Esophagus squamous epithelium (tissue), 5 donors: ENCODE data around the gene DST. TPM values are rescaled to one million over a fixed set of nuclear protein-coding genes. Genes with fewer than 3 reads are reported as not detected.

Experiments used
- DNase-seq: peaks from one replicate; lab custom pipeline; 2025; lab: John Stamatoyannopoulos, UW
- H3K27ac ChIP-seq, 4 donors: fragments of 200-600 bp; sonication (generic); one replicate each; pipeline ENCODE4 v1.5.1; 2016 to 2019; ENCODE audit warnings: mild to moderate bottlenecking in 1 of 4
- H3K27me3 ChIP-seq, 4 donors: fragments of 200-600 bp; sonication (generic); 1 replicate in 3 of 4; 2 replicates in 1 of 4; pipeline versions ENCODE4 v1.5.1 to v1.6.0; 2017 to 2021; ENCODE audit warnings: antibody characterized with exemption in 1 of 4
- H3K36me3 ChIP-seq, 3 donors: fragments of 200-600 bp; sonication (generic); one replicate each; pipeline ENCODE4 v1.5.1; 2016 to 2019
- H3K4me1 ChIP-seq, 3 donors: fragments of 200-600 bp; sonication (generic); one replicate each; pipeline ENCODE4 v1.5.1; 2017 to 2019
- H3K4me3 ChIP-seq, 4 donors: fragments of 200-600 bp; sonication (generic); 1 replicate in 3 of 4; 2 replicates in 1 of 4; pipeline ENCODE4 v1.5.1; 2016 to 2019; ENCODE audit warnings: mild to moderate bottlenecking in 2 of 4, moderate library complexity in 1 of 4
- H3K9me3 ChIP-seq, 3 donors: fragments of 200-600 bp; sonication (generic); one replicate each; pipeline ENCODE4 v1.5.1; 2016 to 2019
- CTCF ChIP-seq, 6 experiments: fragments of 450-650 bp in 4 of 6; fragments of 200-600 bp in 2 of 6; sonication (generic) in 2 of 6; IDR thresholded peaks; one replicate each; pipeline ENCODE4 v1.5.1; 2016 to 2019; ENCODE audit warnings: antibody characterized with exemption in 6 of 6, mild to moderate bottlenecking in 4 of 6, moderate library complexity in 4 of 6
- POLR2A ChIP-seq, 4 donors: fragments of 450-650 bp; IDR thresholded peaks; one replicate each; pipeline ENCODE4 v1.6.1; 2017; ENCODE audit warnings: antibody characterized with exemption in 4 of 4, mild to moderate bottlenecking in 4 of 4, moderate library complexity in 3 of 4
- WGBS, 2 donors: methylation state at CpG; one replicate each; pipeline ENCODE4 v1.1.5; 2018; 5-methylcytosine and 5-hydroxymethylcytosine counted together
- intact Hi-C: fragments of 100-400 bp; cut with DNase I; formaldehyde crosslinking; loops from one replicate; pipeline ENCODE4 v1.15.0; 2022
- total RNA-seq, 4 donors: library from RNA; depleted of rRNA; stranded (reverse); fragments of >200 nt; gene quantifications; one replicate each; pipeline ENCODE4 v1.1.0, GENCODE V29; 2016
- donor health status: DM: yes; HTN: yes; CAD: no.

DST gene
- total RNA-seq, 4 donors from 2014 or later: 134 to 468 (median 175) TPM

DNA sequence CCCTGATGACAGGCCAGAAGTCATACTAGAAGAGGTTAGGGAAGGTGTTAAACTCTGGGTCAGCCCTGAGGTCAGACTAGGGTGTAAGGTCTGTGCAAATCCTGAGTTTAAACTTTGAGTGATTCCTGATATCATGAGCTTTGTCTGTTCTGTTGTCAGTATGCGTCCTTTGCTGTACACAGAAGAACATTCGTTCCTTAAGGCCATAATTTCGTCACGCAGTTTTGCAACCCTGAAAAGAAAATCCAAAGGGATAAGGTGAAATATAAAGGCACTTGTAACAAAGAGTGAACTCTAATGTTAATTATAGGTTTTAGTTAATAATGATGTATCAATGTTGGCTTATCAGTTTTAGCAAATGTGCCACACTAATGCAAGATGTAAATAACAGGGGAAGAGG lies 2.3 kb downstream of the DST start:
- Histone ChIP-seq H3K27me3 (peaks cover 0 to 8% (median 0%) of the 10 kb centered on the region in 4 donors), H3K36me3 (peaks cover 0 to 28% (median 0%) of the 10 kb centered on the region in 3 donors), H3K4me1 (peaks cover 0 to 62% (median 7%) of the 10 kb centered on the region in 3 donors), H3K27ac (peak overlapping the region in 2 of 4 donors; percentile 11 to 79), H3K9me3 (no peaks in the 10 kb centered on the region), H3K4me3 (peak overlapping the region; percentile 17 to 54 (median 40))
- intact Hi-C loops: no loop called here
- no peak for DNase-seq
- TF ChIP-seq POLR2A (IDR thresholded peaks at IDR 0.05) (no peak), CTCF (IDR thresholded peaks at IDR 0.05) (no peak)
- 35 to 58% methylated on average over 4 of the region's 4 CpGs for WGBS, 2 donors

GRCh38 chr6:56638760-56639159 lies 3.9 kb downstream of the DST start:
- Histone ChIP-seq H3K36me3 (peaks cover 1 to 44% (median 8%) of the 10 kb centered on the region in 3 donors), H3K4me3 (peak overlapping the region; percentile 17 to 54 (median 40)), H3K27ac (peak overlapping the region in 3 of 4 donors; percentile 37 to 79 (median 56)), H3K4me1 (peaks cover 0 to 54% (median 4%) of the 10 kb centered on the region in 3 donors), H3K27me3 (peaks cover 0 to 8% (median 0%) of the 10 kb centered on the region in 4 donors), H3K9me3 (no peaks in the 10 kb centered on the region)
- no peak for DNase-seq
- TF ChIP-seq POLR2A (IDR thresholded peaks at IDR 0.05): no peak
- TF ChIP-seq CTCF (IDR thresholded peaks at IDR 0.05): no peak
- intact Hi-C loops: no loop called here

DNA sequence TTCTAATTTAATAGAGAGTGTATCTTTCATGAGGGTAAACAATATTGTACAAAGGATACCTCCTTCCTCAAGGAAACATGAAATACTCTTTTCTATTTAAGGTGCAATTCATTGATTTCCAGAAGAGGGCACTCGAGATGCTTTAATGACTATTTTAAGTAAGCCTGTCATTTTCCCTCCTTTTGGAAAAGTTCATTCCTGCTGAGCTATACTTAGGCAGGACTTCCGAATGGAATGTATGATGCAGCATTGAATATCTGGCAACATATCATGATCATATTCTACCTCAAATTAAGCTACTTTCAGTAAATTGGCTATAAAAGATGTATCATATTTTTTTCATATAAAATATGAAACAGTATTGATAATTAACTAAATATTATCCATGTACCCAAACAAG lies 5.0 kb downstream of the DST start:
- Histone ChIP-seq H3K27ac (peak overlapping the region in 2 of 4 donors; percentile 37 to 79), H3K9me3 (no peaks in the 10 kb centered on the region), H3K36me3 (peaks cover 6 to 54% (median 9%) of the 10 kb centered on the region in 3 donors), H3K27me3 (peaks cover 0 to 8% (median 0%) of the 10 kb centered on the region in 4 donors), H3K4me3 (peak overlapping the region in 2 of 4 donors; percentile 39 to 42), H3K4me1 (peaks cover 0 to 43% (median 0%) of the 10 kb centered on the region in 3 donors)
- intact Hi-C loops: no loop called here
- no peak for DNase-seq
- TF ChIP-seq POLR2A (IDR thresholded peaks at IDR 0.05): no peak
- TF ChIP-seq CTCF (IDR thresholded peaks at IDR 0.05): peak; percentile 30 to 76 (median 62)
- WGBS, 2 donors: 0 to 3% methylated on average over 2 of the region's 2 CpGs

DNA sequence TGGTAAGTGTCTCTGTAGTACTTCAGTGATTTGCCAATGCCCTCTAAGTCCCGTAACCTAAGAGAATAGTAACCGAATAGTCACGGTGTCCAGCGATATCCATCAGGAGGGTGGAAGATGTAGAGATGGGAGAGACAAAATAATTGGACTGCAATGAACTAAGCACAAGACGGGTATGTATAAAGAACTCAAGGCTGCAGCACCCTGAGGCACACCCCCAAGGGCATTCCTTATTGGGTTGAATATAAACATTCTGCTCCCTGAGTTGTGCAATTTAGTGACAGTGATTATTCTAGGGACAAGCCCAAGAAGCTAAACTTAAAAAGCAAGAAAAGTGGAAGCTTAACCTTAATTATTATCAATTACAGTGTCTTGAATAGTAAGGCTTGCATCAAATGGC lies 14.6 kb downstream of the DST start:
- Histone ChIP-seq H3K27ac (no peak overlapping the region), H3K27me3 (no peaks in the 10 kb centered on the region), H3K4me3 (no peak overlapping the region), H3K9me3 (no peaks in the 10 kb centered on the region), H3K4me1 (peaks cover 0 to 7% (median 0%) of the 10 kb centered on the region in 3 donors), H3K36me3 (peaks cover 0 to 97% (median 4%) of the 10 kb centered on the region in 3 donors)
- 79 to 85% methylated on average over 5 of the region's 5 CpGs for WGBS, 2 donors
- no peak for TF ChIP-seq POLR2A (IDR thresholded peaks at IDR 0.05)
- TF ChIP-seq CTCF (IDR thresholded peaks at IDR 0.05): no peak
- intact Hi-C loops: no loop called here
- DNase-seq: no peak

DNA sequence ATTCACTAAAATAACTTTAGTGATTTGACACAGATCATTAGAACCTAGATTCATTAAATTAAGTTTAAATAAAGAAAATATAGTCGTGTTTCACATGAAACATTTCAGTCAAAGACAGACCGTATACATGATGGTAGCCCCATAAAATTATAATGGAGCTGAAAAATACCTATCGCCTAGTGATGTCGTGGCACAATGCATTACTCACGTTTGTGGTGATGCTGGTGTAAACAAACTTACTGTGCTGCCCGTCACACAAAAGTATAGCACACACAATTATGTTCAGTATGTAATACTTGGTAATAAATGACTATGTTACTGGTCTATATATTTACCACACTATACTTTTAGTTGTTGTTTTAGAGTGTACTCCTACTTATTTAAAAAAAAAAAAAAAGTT lies 17.3 kb downstream of the DST start:
- H3K27ac ChIP-seq: no peak overlapping the region
- intact Hi-C loops: no loop called here
- no peaks in the 10 kb centered on the region for H3K27me3 ChIP-seq
- DNase-seq: no peak
- H3K9me3 ChIP-seq: no peaks in the 10 kb centered on the region
- no peak overlapping the region for H3K4me3 ChIP-seq
- 66 to 76% methylated on average over 6 of the region's 6 CpGs for WGBS, 2 donors
- peaks cover 0 to 2% (median 0%) of the 10 kb centered on the region in 3 donors for H3K4me1 ChIP-seq
- peaks cover 0 to 100% (median 3%) of the 10 kb centered on the region in 3 donors for H3K36me3 ChIP-seq
- TF ChIP-seq CTCF (IDR thresholded peaks at IDR 0.05) (no peak), POLR2A (IDR thresholded peaks at IDR 0.05) (no peak)
